Subcutaneous preadipocyte (primary cell): ENCODE results near the gene DCLK1. TPM values are rescaled to one million over a fixed set of nuclear protein-coding genes. Genes with fewer than 3 reads are reported as not detected.

ENCODE experiments used
- total RNA-seq: library from RNA; depleted of rRNA; stranded (reverse); fragments of >200 nt; gene quantifications from 2 replicates; pipeline ENCODE4 v1.2.3, GENCODE V29; 2012

DCLK1 gene
- total RNA-seq = 38.9 and 78.3 TPM in 2 replicates

DNA sequence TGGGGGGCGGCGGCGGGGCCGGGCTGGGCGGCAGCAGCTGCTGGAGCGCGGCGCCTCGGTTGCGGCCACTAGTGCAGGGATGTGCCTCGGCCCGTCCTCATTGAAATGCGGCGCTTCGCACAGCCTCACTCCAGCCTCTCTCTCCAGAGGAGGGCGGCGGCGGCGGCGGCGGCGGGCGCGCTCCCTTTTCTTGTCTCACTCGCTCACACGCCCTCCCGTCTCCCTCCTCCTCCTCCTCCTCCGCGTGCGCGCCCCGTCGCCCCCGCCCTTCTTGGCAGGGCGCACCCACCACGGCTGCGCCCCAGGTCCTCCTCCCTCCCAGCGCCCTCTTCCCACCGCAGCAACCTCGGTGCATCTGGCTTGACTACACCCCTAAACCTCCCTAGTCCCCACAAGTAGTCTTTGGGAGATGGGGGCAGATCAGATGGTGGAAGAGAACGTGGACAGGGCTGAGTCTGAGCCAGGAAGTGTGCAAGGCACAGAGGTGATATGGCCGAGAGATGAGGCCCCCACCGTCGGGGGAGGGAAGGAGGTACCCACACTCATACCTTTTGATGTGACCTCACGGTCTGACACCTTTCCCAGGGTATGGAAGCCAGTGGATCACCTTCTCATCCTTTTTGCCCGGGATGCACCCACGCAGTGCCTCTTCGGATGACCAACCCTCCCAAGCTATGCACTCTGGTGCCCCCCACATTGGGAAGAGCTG is at the start of gene DCLK1:
DCLK1 (minus strand) TSS at position 161 of the 709 bp plus-strand sequence.

Other genes starting within 250 kb of the DCLK1 start
- gene SOHLH2, start 83.2 kb upstream of the DCLK1 start, total RNA-seq = 0.73 and 1.4 TPM in 2 replicates
- 3.7 and 4.5 TPM in 2 replicates for gene CCDC169, start 166.4 kb upstream of the DCLK1 start, total RNA-seq
- 57.3 and 74.7 TPM in 2 replicates for gene SPART, start 215.0 kb upstream of the DCLK1 start, total RNA-seq